Trophoblast cell (in vitro differentiated cells and primary cell): Measurements from ENCODE around the gene ADIPOR1.
A peak's percentile ranks its signal among the peaks of the same experiment; 100 is the strongest.

Experiments used
- DNase-seq, 2 donors: peaks; one replicate each; pipeline ENCODE4 v3.0.0-alpha.2; 2016
- H2AFZ ChIP-seq: 2 replicates; pipeline ENCODE4 v1.6.1; 2013; ENCODE audit warnings: low read length, moderate library complexity, mild to moderate bottlenecking; ENCODE audit not compliant: insufficient read depth, poor library complexity
- H2AK5ac ChIP-seq: 2 replicates; pipeline ENCODE4 v1.6.1; 2013; ENCODE audit warnings: mild to moderate bottlenecking, low read length
- H2BK120ac ChIP-seq: 2 replicates; pipeline ENCODE4 v1.6.1; 2013; ENCODE audit warnings: low read length, mild to moderate bottlenecking, moderate library complexity; ENCODE audit not compliant: insufficient read depth, poor library complexity
- H2BK12ac ChIP-seq: 2 replicates; pipeline ENCODE4 v1.6.1; 2013; ENCODE audit warnings: mild to moderate bottlenecking, low read length, moderate library complexity
- H2BK5ac ChIP-seq: 2 replicates; pipeline ENCODE4 v1.6.1; 2013; ENCODE audit warnings: low read length, low read depth, moderate library complexity, mild to moderate bottlenecking; ENCODE audit not compliant: poor library complexity
- H3K14ac ChIP-seq: 2 replicates; pipeline ENCODE4 v1.6.1; 2013; ENCODE audit warnings: mild to moderate bottlenecking, low read length
- H3K18ac ChIP-seq: 2 replicates; pipeline ENCODE4 v1.6.1; 2013; ENCODE audit warnings: mild to moderate bottlenecking, low read length
- H3K23ac ChIP-seq: 2 replicates; pipeline ENCODE4 v1.6.1; 2013; ENCODE audit warnings: low read length
- H3K27ac ChIP-seq: 2 replicates; pipeline ENCODE4 v1.5.1; 2013; ENCODE audit warnings: low read depth, mild to moderate bottlenecking, inconsistent platforms, low read length, moderate library complexity
- H3K27me3 ChIP-seq: 2 replicates; pipeline ENCODE4 v1.6.1; 2013; ENCODE audit warnings: inconsistent platforms, mild to moderate bottlenecking, low read length, moderate library complexity; ENCODE audit not compliant: insufficient read depth
- H3K36me3 ChIP-seq, 2 experiments: 1 replicate in 1 of 2; 2 replicates in 1 of 2; pipeline ENCODE4 v1.6.1; 2013; ENCODE audit warnings: low read length in 2 of 2, mild to moderate bottlenecking in 2 of 2, moderate library complexity in 1 of 2; ENCODE audit not compliant: insufficient read depth in 2 of 2, control insufficient read depth in 1 of 2
- H3K4ac ChIP-seq: 2 replicates; pipeline ENCODE4 v1.6.1; 2013; ENCODE audit warnings: low read depth, mild to moderate bottlenecking, low read length, moderate library complexity
- H3K4me1 ChIP-seq, 2 experiments: 1 replicate in 1 of 2; 2 replicates in 1 of 2; pipeline ENCODE4 v1.6.1; 2013; ENCODE audit warnings: low read length in 2 of 2, mild to moderate bottlenecking in 2 of 2, moderate library complexity in 1 of 2; ENCODE audit not compliant: insufficient read depth in 2 of 2, control insufficient read depth in 1 of 2
- H3K4me2 ChIP-seq: 2 replicates; pipeline ENCODE4 v1.6.1; 2013; ENCODE audit warnings: inconsistent platforms, mild to moderate bottlenecking, low read length, moderate library complexity
- H3K4me3 ChIP-seq: 2 replicates; pipeline ENCODE4 v1.5.1; 2013; ENCODE audit warnings: mild to moderate bottlenecking, low read depth, low read length, inconsistent platforms
- H3K79me1 ChIP-seq: one replicate; pipeline ENCODE4 v1.6.1; 2013; ENCODE audit warnings: low read length
- H3K79me2 ChIP-seq: 2 replicates; pipeline ENCODE4 v1.6.1; 2013; ENCODE audit warnings: low read length, mild to moderate bottlenecking; ENCODE audit not compliant: control insufficient read depth, insufficient read depth, poor library complexity
- H3K9ac ChIP-seq: 2 replicates; pipeline ENCODE4 v1.6.1; 2013; ENCODE audit warnings: mild to moderate bottlenecking, low read length
- H3K9me3 ChIP-seq: 2 replicates; pipeline ENCODE4 v1.6.1; 2013; ENCODE audit warnings: low read depth, mild to moderate bottlenecking, control low read depth, inconsistent platforms, low read length; ENCODE audit not compliant: insufficient read depth
- H4K12ac ChIP-seq: 2 replicates; pipeline ENCODE4 v1.6.1; 2013; ENCODE audit warnings: low read depth, mild to moderate bottlenecking, low read length, moderate library complexity
- H4K8ac ChIP-seq: 2 replicates; pipeline ENCODE4 v1.6.1; 2013; ENCODE audit warnings: low read depth, mild to moderate bottlenecking, low read length, moderate library complexity
- H4K91ac ChIP-seq: one replicate; pipeline ENCODE4 v1.6.1; 2013; ENCODE audit warnings: low read depth, mild to moderate bottlenecking, low read length, moderate library complexity
- WGBS: extraction: QIAGEN DNeasy Blood & Tissue Kit; methylation state at CpG from one replicate; pipeline ENCODE4 v1.1.7; 2013; ENCODE audit warnings: missing lambda C conversion rate; ENCODE audit not compliant: insufficient read length, insufficient coverage; ENCODE audit errors: extremely low coverage; 5-methylcytosine and 5-hydroxymethylcytosine counted together

The ADIPOR1 gene

DNA sequence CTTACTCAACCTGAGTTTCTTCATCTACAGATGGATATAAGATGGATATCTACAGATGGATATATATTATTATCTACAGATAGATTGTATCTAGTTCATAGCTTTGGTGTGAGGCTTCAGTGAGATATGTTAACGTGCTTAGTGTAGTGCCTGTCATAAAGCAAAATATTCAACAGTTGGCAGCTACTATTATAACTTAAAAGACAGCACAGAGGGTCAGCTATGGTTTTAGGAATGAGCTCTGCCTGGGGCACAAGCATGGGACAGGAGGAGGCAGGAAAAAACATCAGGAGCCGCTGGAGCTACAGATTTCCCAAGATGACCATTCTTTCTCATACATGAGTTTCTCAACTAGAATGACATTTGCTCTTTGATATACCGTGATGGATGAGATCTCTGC lies 10.2 kb upstream of the ADIPOR1 start:
- Histone ChIP-seq H4K91ac (no peak overlapping the region), H4K8ac (no peak overlapping the region), H3K9ac (no peak overlapping the region), H3K23ac (no peak overlapping the region), H2AFZ (no peak overlapping the region), H3K79me1 (peaks cover 19% of the 10 kb centered on the region), H3K27me3 (no peaks in the 10 kb centered on the region), H3K18ac (no peak overlapping the region), H3K4me2 (no peak overlapping the region), H3K9me3 (peaks cover 2% of the 10 kb centered on the region), H2BK12ac (no peak overlapping the region), H2AK5ac (no peak overlapping the region), H4K12ac (no peak overlapping the region), H2BK5ac (no peak overlapping the region), H3K4me3 (no peak overlapping the region), H3K27ac (no peak overlapping the region), H2BK120ac (no peak overlapping the region), H3K36me3 (peaks cover 6 to 7% of the 10 kb centered on the region in 2 experiments), H3K79me2 (peaks cover 11% of the 10 kb centered on the region), H3K14ac (no peak overlapping the region), H3K4ac (no peak overlapping the region), H3K4me1 (peaks cover 19 to 25% of the 10 kb centered on the region in 2 experiments)
- no CpG with 5 or more reads among the region's 3 CpGs for WGBS
- peak; percentile 83 to 85 for DNase-seq

DNA sequence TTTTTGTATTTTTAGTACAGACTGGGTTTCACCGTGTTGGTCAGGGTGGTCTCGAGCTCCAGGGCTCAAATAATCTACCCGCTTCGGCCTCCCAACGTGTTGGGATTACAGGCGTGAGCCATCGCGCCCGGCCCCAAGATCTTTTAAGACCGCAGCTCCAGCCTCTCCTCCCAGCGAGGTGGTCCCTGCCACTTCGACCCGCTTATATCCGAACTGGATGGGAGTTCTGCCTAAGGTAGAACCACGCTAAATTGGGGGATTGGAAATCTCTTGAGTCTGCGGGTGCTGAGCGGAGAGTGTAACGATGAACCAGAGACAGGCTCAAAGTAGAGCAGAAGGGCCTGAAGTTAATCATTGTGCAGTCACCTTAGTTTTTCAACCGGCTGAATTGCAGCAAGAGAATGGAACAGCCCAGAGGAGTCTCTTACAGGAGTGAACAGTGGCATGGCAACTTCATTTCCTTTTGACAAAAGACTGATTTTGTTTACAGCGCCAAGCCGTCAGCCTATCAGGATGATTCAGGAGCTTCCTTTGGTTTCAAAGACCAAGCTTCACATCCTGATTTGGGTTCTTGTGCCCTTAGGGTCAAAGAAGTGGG lies 9.7 kb upstream of the ADIPOR1 start:
- Histone ChIP-seq H3K9me3 (peaks cover 2% of the 10 kb centered on the region), H3K18ac (peak overlapping the region; percentile 14), H3K23ac (no peak overlapping the region), H3K9ac (peak overlapping the region; percentile 62), H4K12ac (no peak overlapping the region), H3K36me3 (peaks cover 9% of the 10 kb centered on the region in 2 experiments), H2BK120ac (peak overlapping the region; percentile 10), H3K27ac (peak overlapping the region; percentile 36), H2AFZ (peak overlapping the region; percentile 61), H2AK5ac (no peak overlapping the region), H4K8ac (peak overlapping the region; percentile 27), H2BK12ac (no peak overlapping the region), H3K4me3 (peak overlapping the region; percentile 74), H3K4me1 (peaks cover 19 to 25% of the 10 kb centered on the region in 2 experiments), H3K79me2 (peaks cover 11% of the 10 kb centered on the region), H3K4ac (no peak overlapping the region), H3K79me1 (peaks cover 19% of the 10 kb centered on the region), H2BK5ac (peak overlapping the region; percentile 4), H3K27me3 (no peaks in the 10 kb centered on the region), H3K4me2 (peak overlapping the region; percentile 95), H4K91ac (peak overlapping the region; percentile 50), H3K14ac (peak overlapping the region; percentile 9)
- no CpG with 5 or more reads among the region's 21 CpGs for WGBS
- DNase-seq, result peak in 1 of 2 donors; percentile 62

- no CpG with 5 or more reads among the region's 18 CpGs for WGBS
- H2AK5ac ChIP-seq, result peak overlapping the region; percentile 22
Measured at GRCh38 chr1:202966006-202966898, 8.1 kb upstream of the ADIPOR1 start.

GRCh38 chr1:202965422-202965821 lies 7.3 kb upstream of the ADIPOR1 start:
- Histone ChIP-seq H3K4ac (no peak overlapping the region), H3K27ac (peak overlapping the region; percentile 54), H3K79me1 (peaks cover 19% of the 10 kb centered on the region), H3K79me2 (peaks cover 11% of the 10 kb centered on the region), H2AK5ac (no peak overlapping the region), H3K27me3 (no peaks in the 10 kb centered on the region), H3K9me3 (peaks cover 2% of the 10 kb centered on the region), H2BK5ac (peak overlapping the region; percentile 73), H4K8ac (no peak overlapping the region), H2AFZ (no peak overlapping the region), H3K4me1 (peaks cover 19 to 25% of the 10 kb centered on the region in 2 experiments), H4K91ac (peak overlapping the region; percentile 81), H3K14ac (no peak overlapping the region), H3K4me3 (no peak overlapping the region), H2BK12ac (no peak overlapping the region), H4K12ac (no peak overlapping the region), H3K18ac (no peak overlapping the region), H3K9ac (no peak overlapping the region), H2BK120ac (no peak overlapping the region), H3K4me2 (no peak overlapping the region), H3K23ac (no peak overlapping the region), H3K36me3 (peaks cover 15 to 21% of the 10 kb centered on the region in 2 experiments)
- no CpG with 5 or more reads among the region's 3 CpGs for WGBS
- DNase-seq, result peak; percentile 78 to 84

More at GRCh38 chr1:202966006-202966898, 8.1 kb upstream of the ADIPOR1 start:
- H3K4me2 ChIP-seq, result peak overlapping the region; percentile 76
- H2BK120ac ChIP-seq, result peak overlapping the region; percentile 54
- no peaks in the 10 kb centered on the region for H3K27me3 ChIP-seq
- peak overlapping the region; percentile 39 for H3K4ac ChIP-seq
- no peak overlapping the region for H2BK12ac ChIP-seq
- peaks cover 19 to 25% of the 10 kb centered on the region in 2 experiments for H3K4me1 ChIP-seq
- peak overlapping the region; percentile 6 for H4K12ac ChIP-seq
- peak overlapping the region; percentile 85 for H2AFZ ChIP-seq
- peak overlapping the region; percentile 93 for H3K4me3 ChIP-seq
- H4K91ac ChIP-seq, result peak overlapping the region; percentile 80
- H3K36me3 ChIP-seq, result peaks cover 15 to 21% of the 10 kb centered on the region in 2 experiments
- H3K79me1 ChIP-seq, result peaks cover 19% of the 10 kb centered on the region
- peak overlapping the region; percentile 79 for H3K14ac ChIP-seq
- peaks cover 11% of the 10 kb centered on the region for H3K79me2 ChIP-seq
- H3K27ac ChIP-seq, result peak overlapping the region; percentile 13
- H3K18ac ChIP-seq, result peak overlapping the region; percentile 81
- H4K8ac ChIP-seq, result peak overlapping the region; percentile 84
- H2BK5ac ChIP-seq, result peak overlapping the region; percentile 59
- DNase-seq, result no peak
- H3K23ac ChIP-seq, result no peak overlapping the region
- peak overlapping the region; percentile 93 for H3K9ac ChIP-seq
- H3K9me3 ChIP-seq, result peaks cover 2% of the 10 kb centered on the region
